Left ventricle myocardium inferior (tissue), 1 donor: ENCODE data around the gene MPHOSPH9. TPM values are rescaled to one million over a fixed set of nuclear protein-coding genes. Genes with fewer than 3 reads are reported as not detected.
"Not testable (repeated sequence)": the region's sequence is repeated elsewhere in the genome, so short reads cannot be mapped to it uniquely, and the experiment has no call there.

ENCODE experiments used
- DNase-seq: peaks from one replicate; pipeline ENCODE4 v3.0.0-alpha.2; 2020
- H3K27ac ChIP-seq: fragments of 200-600 bp; replicated peaks from 2 replicates; pipeline ENCODE4 v1.8.0; 2021
- H3K27me3 ChIP-seq: fragments of 200-600 bp; 2 replicates; pipeline ENCODE4 v1.8.0; 2021; ENCODE audit warnings: low read depth
- H3K36me3 ChIP-seq: fragments of 200-600 bp; 2 replicates; pipeline ENCODE4 v1.8.0; 2021
- H3K4me1 ChIP-seq: fragments of 200-600 bp; 2 replicates; pipeline ENCODE4 v1.8.0; 2021
- H3K4me3 ChIP-seq: fragments of 200-600 bp; 2 replicates; pipeline ENCODE4 v1.8.0; 2021; ENCODE audit warnings: mild to moderate bottlenecking, moderate library complexity
- H3K9me3 ChIP-seq: fragments of 200-600 bp; replicated peaks from 2 replicates; pipeline ENCODE4 v1.8.0; 2021
- intact Hi-C: fragments of 100-400 bp; cut with micrococcal nuclease; formaldehyde crosslinking; loops from one replicate; pipeline ENCODE4 v1.11.0; 2022
- total RNA-seq: library from RNA; stranded (reverse); fragmentation: NEBNext Ultra II Directional; extraction: Animal tissue kit (Norgen Biotek cat#: 25700); gene quantifications from one replicate; pipeline ENCODE4 v1.2.1, GENCODE V29; 2021
- TF ChIP-seq, protein P1 (sequence below): fragments of 200-600 bp; IDR thresholded peaks from 2 replicates; pipeline ENCODE4 v1.8.0; 2021; ENCODE audit warnings: antibody characterized with exemption, mild to moderate bottlenecking, borderline replicate concordance
- donor health status: DM: no; HTN: yes; CAD: no; lungs with severe emphysema.

MPHOSPH9 gene
- total RNA-seq, 1 donor from 2014 or later: 23.9 TPM

DNA sequence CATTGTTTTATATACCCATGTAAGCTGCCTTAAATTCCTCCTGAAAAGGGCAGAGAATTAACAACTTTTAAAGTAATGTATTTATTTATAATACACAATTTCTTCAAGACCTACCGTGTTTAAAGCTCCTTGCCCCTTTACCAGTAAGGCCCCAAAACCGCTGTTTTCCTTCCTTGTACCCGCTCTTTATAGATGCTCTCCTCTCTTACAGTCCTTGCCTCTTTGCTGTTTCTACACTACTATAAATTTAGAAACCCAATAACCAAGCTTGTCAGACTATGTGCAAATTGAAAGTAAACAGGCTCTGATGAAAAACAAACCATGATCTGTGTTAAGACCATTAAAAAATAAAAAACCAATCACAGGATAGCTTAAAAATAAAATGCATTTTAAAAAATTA is 3.9 kb downstream of the MPHOSPH9 start:
- Histone ChIP-seq H3K27ac (no peak overlapping the region), H3K4me1 (peaks cover 42% of the 10 kb centered on the region), H3K9me3 (no peaks in the 10 kb centered on the region), H3K36me3 (no peaks in the 10 kb centered on the region), H3K4me3 (no peak overlapping the region), H3K27me3 (no peaks in the 10 kb centered on the region)
- TF ChIP-seq, protein P1, sequence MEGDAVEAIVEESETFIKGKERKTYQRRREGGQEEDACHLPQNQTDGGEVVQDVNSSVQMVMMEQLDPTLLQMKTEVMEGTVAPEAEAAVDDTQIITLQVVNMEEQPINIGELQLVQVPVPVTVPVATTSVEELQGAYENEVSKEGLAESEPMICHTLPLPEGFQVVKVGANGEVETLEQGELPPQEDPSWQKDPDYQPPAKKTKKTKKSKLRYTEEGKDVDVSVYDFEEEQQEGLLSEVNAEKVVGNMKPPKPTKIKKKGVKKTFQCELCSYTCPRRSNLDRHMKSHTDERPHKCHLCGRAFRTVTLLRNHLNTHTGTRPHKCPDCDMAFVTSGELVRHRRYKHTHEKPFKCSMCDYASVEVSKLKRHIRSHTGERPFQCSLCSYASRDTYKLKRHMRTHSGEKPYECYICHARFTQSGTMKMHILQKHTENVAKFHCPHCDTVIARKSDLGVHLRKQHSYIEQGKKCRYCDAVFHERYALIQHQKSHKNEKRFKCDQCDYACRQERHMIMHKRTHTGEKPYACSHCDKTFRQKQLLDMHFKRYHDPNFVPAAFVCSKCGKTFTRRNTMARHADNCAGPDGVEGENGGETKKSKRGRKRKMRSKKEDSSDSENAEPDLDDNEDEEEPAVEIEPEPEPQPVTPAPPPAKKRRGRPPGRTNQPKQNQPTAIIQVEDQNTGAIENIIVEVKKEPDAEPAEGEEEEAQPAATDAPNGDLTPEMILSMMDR: no peak
- intact Hi-C loops: no loop called here
- DNase-seq: no peak

- Histone ChIP-seq H3K4me1 (peaks cover 34% of the 10 kb centered on the region), H3K9me3 (no peaks in the 10 kb centered on the region), H3K36me3 (peaks cover 10% of the 10 kb centered on the region), H3K4me3 (no peak overlapping the region), H3K27ac (no peak overlapping the region), H3K27me3 (no peaks in the 10 kb centered on the region)
- TF ChIP-seq, protein P1: no peak
- intact Hi-C loops: no loop called here
- DNase-seq: no peak
Observed at GRCh38 chr12:123227581-123228258, 5.2 kb downstream of the MPHOSPH9 start.

- H3K4me3 ChIP-seq: no peak overlapping the region
- TF ChIP-seq, protein P1: no peak
- H3K36me3 ChIP-seq: peaks cover 33% of the 10 kb centered on the region
- H3K9me3 ChIP-seq: no peaks in the 10 kb centered on the region
- peaks cover 14% of the 10 kb centered on the region for H3K4me1 ChIP-seq
- H3K27me3 ChIP-seq: no peaks in the 10 kb centered on the region
- DNase-seq: no peak
- intact Hi-C loops: no loop called here
- H3K27ac ChIP-seq: no peak overlapping the region
Observed at GRCh38 chr12:123225443-123225842, 7.5 kb downstream of the MPHOSPH9 start.

DNA sequence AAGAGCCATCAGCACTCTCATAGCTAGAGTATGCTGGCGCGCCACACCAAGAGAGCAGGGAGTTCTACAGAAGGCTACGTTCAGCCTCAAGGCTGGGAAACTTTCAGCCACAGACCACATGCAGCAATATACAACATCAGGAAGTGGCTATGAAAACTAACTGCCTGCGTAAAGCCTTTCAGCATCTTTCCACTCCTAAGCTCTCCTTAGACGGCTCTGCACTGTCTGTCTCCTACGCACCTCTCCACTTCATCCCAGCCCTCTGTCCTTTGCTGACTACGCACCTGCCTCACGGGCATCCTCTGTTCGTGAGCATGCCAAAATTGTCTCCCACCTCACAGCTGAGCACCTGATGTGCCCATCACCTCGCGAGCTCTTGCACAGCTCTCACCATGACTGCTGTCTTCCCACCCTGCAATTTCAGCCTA is 9.7 kb downstream of the MPHOSPH9 start:
- Histone ChIP-seq H3K9me3 (no peaks in the 10 kb centered on the region), H3K27ac (no peak overlapping the region), H3K27me3 (no peaks in the 10 kb centered on the region), H3K4me3 (no peak overlapping the region), H3K36me3 (peaks cover 43% of the 10 kb centered on the region), H3K4me1 (no peaks in the 10 kb centered on the region)
- intact Hi-C loops: no loop called here
- no peak for DNase-seq
- TF ChIP-seq, protein P1: no peak

- DNase-seq, H3K4me3 ChIP-seq, H3K27me3 ChIP-seq, H3K27ac ChIP-seq, intact Hi-C loops, H3K4me1 ChIP-seq, H3K9me3 ChIP-seq: not testable (repeated sequence)
- H3K36me3 ChIP-seq: peaks cover 69% of the 10 kb centered on the region
Observed at GRCh38 chr12:123207815-123208214, 25.1 kb downstream of the MPHOSPH9 start.

- H3K4me3 ChIP-seq, H3K4me1 ChIP-seq, H3K27me3 ChIP-seq, H3K9me3 ChIP-seq, H3K27ac ChIP-seq, intact Hi-C loops, DNase-seq: not testable (repeated sequence)
- peaks cover 74% of the 10 kb centered on the region for H3K36me3 ChIP-seq
Observed at GRCh38 chr12:123206794-123207193, 26.1 kb downstream of the MPHOSPH9 start.
